Measurements from ENCODE around the gene SHISA4. TPM values are rescaled to one million over a fixed set of nuclear protein-coding genes. Genes with fewer than 3 reads are reported as not detected.

Gene SHISA4
- total RNA-seq, 1 donor from 2014 or later, result 3.0 TPM

DNA sequence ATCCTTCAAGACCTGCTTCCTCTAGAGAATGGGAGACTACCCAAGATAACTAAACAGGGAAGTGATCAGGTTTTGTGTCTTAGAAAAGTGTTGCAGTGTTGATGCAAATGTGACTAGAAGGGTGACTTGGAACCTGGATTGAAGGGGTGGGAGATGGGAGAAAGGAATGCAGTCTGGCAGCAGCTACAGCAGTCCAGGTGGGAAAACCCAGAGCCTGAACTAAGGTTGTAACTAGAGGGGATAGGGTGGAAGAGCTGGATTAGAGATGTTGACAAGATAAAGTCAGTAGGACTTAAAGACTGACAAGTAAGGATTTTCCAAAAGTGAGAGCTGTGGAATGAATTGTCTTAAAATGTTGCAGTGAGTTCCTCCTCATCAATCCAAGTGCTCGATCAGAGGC lies 7.1 kb upstream of the SHISA4 start:
- Mint-ChIP-seq H3K27ac (no peak overlapping the region), H3K27me3 (ENCODE audit: insufficient read depth, low read depth) (no peaks in the 10 kb centered on the region), H3K9me3 (no peaks in the 10 kb centered on the region), H3K4me3 (no peak overlapping the region), H3K36me3 (peaks cover 8% of the 10 kb centered on the region), H3K4me1 (peaks cover 2% of the 10 kb centered on the region)
- Histone ChIP-seq H4K20me1 (ENCODE audit: low read depth) (no peaks in the 10 kb centered on the region), H3K4me3 (no peak overlapping the region), H3F3A (ENCODE audit: low read depth) (peaks cover 20% of the 10 kb centered on the region), H3K4me1 (no peaks in the 10 kb centered on the region), H3K27me3 (no peaks in the 10 kb centered on the region), H2AFZ (replicated peaks) (no peak overlapping the region), H3K27ac (no peak overlapping the region), H3K36me3 (no peaks in the 10 kb centered on the region), H3K4me2 (no peak overlapping the region), H3K9me3 (ENCODE audit: low read depth) (no peaks in the 10 kb centered on the region), H3K9ac (no peak overlapping the region), H3K79me2 (ENCODE audit: low read depth) (no peaks in the 10 kb centered on the region)
- no peak for TF ChIP-seq EZH2 (IDR thresholded peaks at IDR 0.05)
- TF ChIP-seq EZH2phosphoT487 (IDR thresholded peaks at IDR 0.05), result no peak
- TF ChIP-seq, protein P1, sequence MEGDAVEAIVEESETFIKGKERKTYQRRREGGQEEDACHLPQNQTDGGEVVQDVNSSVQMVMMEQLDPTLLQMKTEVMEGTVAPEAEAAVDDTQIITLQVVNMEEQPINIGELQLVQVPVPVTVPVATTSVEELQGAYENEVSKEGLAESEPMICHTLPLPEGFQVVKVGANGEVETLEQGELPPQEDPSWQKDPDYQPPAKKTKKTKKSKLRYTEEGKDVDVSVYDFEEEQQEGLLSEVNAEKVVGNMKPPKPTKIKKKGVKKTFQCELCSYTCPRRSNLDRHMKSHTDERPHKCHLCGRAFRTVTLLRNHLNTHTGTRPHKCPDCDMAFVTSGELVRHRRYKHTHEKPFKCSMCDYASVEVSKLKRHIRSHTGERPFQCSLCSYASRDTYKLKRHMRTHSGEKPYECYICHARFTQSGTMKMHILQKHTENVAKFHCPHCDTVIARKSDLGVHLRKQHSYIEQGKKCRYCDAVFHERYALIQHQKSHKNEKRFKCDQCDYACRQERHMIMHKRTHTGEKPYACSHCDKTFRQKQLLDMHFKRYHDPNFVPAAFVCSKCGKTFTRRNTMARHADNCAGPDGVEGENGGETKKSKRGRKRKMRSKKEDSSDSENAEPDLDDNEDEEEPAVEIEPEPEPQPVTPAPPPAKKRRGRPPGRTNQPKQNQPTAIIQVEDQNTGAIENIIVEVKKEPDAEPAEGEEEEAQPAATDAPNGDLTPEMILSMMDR (IDR thresholded peaks at IDR 0.05), result no peak
- no peak for DNase-seq (ENCODE audit: low spot score)

DNA sequence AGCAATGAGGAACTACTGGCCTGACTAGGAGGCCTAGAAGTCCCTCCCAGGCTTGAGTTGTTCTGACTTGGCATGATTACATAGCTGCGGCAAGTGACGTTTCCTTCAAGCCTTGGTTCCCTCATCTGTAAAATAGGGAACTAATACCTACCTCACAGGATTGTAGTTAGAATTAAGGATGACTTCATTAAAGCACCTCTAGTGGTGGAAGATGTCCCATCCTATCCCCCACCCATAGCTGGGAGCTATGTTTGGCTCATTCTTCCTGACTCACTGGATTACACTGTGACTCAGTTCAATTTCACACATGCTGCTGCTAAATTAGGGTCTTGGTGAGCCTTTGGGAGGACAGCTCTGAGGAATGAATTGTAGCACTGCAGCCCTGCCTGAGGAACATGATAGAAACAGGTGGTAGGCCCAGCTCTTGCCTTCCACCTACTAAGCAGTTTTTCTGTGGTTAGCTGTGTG lies 6.0 kb upstream of the SHISA4 start:
- Histone ChIP-seq H4K20me1 (ENCODE audit: low read depth) (no peaks in the 10 kb centered on the region), H2AFZ (replicated peaks) (no peak overlapping the region), H3K4me1 (no peaks in the 10 kb centered on the region), H3F3A (ENCODE audit: low read depth) (peaks cover 13% of the 10 kb centered on the region), H3K9me3 (ENCODE audit: low read depth) (no peaks in the 10 kb centered on the region), H3K4me2 (no peak overlapping the region), H3K79me2 (ENCODE audit: low read depth) (no peaks in the 10 kb centered on the region), H3K9ac (no peak overlapping the region), H3K36me3 (no peaks in the 10 kb centered on the region), H3K4me3 (no peak overlapping the region), H3K27me3 (no peaks in the 10 kb centered on the region), H3K27ac (no peak overlapping the region)
- H3K36me3 Mint-ChIP-seq, result peaks cover 8% of the 10 kb centered on the region
- no peak for DNase-seq (ENCODE audit: low spot score)
- peaks cover 3% of the 10 kb centered on the region for H3K27me3 Mint-ChIP-seq (ENCODE audit: insufficient read depth, low read depth)
- peaks cover 2% of the 10 kb centered on the region for H3K4me1 Mint-ChIP-seq
- H3K4me3 Mint-ChIP-seq, result no peak overlapping the region
- no peaks in the 10 kb centered on the region for H3K9me3 Mint-ChIP-seq
- TF ChIP-seq EZH2phosphoT487 (IDR thresholded peaks at IDR 0.05), result no peak
- TF ChIP-seq, protein P1 (IDR thresholded peaks at IDR 0.05), result no peak
- no peak for TF ChIP-seq EZH2 (IDR thresholded peaks at IDR 0.05)
- H3K27ac Mint-ChIP-seq, result no peak overlapping the region

DNA sequence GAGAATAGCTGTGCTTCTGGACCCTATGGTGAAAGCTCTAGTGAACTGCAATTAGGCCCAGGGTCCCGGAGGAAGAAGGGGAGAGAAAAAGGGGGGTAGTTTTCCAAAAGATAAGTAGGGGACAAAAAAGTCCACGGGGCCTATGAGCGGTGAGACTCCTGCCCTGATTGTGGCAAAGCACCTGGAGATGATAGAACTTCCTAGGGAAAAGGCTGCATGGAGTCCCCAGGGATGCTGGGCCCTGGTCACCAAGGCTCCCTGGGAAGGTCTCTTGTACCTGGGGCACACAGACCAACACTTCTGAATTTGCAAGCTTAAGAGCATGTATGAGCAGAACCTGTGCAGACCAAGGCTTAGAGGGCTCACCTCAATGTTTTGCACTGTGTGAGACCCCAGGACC lies 5.4 kb upstream of the SHISA4 start:
- H3K27ac ChIP-seq, result no peak overlapping the region
- H3K27me3 Mint-ChIP-seq (ENCODE audit: insufficient read depth, low read depth), result peaks cover 4% of the 10 kb centered on the region
- H3K9ac ChIP-seq, result no peak overlapping the region
- H3K4me2 ChIP-seq, result no peak overlapping the region
- H3K27me3 ChIP-seq, result no peaks in the 10 kb centered on the region
- no peaks in the 10 kb centered on the region for H3K36me3 ChIP-seq
- DNase-seq (ENCODE audit: low spot score), result no peak
- peaks cover 8% of the 10 kb centered on the region for H3K36me3 Mint-ChIP-seq
- H3K4me1 ChIP-seq, result peaks cover 5% of the 10 kb centered on the region
- H3K27ac Mint-ChIP-seq, result no peak overlapping the region
- no peak overlapping the region for H3K4me3 ChIP-seq
- H3K9me3 ChIP-seq (ENCODE audit: low read depth), result no peaks in the 10 kb centered on the region
- H3F3A ChIP-seq (ENCODE audit: low read depth), result peaks cover 16% of the 10 kb centered on the region
- H3K4me1 Mint-ChIP-seq, result peaks cover 7% of the 10 kb centered on the region
- H3K9me3 Mint-ChIP-seq, result no peaks in the 10 kb centered on the region
- TF ChIP-seq EZH2phosphoT487 (IDR thresholded peaks at IDR 0.05), result no peak
- no peak for TF ChIP-seq EZH2 (IDR thresholded peaks at IDR 0.05)
- TF ChIP-seq, protein P1 (IDR thresholded peaks at IDR 0.05), result no peak
- no peak overlapping the region for H2AFZ ChIP-seq (replicated peaks)
- no peak overlapping the region for H3K4me3 Mint-ChIP-seq
- H3K79me2 ChIP-seq (ENCODE audit: low read depth), result no peaks in the 10 kb centered on the region
- H4K20me1 ChIP-seq (ENCODE audit: low read depth), result no peaks in the 10 kb centered on the region

Data from neural progenitor cell (in vitro differentiated cells).